CD14-positive monocyte (primary cell): ENCODE results near the gene HECTD4. TPM values are rescaled to one million over a fixed set of nuclear protein-coding genes. Genes with fewer than 3 reads are reported as not detected.

Experiments
- DNase-seq, 3 donors: peaks; one replicate each; pipeline ENCODE4 v3.0.0-alpha.2; 2011 to 2022
- H2AFZ ChIP-seq: 2 replicates; pipeline ENCODE4 v1.6.0; 2012; ENCODE audit warnings: mild to moderate bottlenecking, low read depth, low read length, inconsistent platforms; ENCODE audit not compliant: insufficient read depth, poor library complexity, severe bottlenecking
- H3K27ac ChIP-seq, 2 donors: 1 replicate in 1 of 2; 2 replicates in 1 of 2; pipeline ENCODE4 v1.5.1; 2012 to 2013; ENCODE audit warnings: low read length in 2 of 2, control low read depth in 1 of 2, inconsistent platforms in 1 of 2, low read depth in 1 of 2, mild to moderate bottlenecking in 1 of 2
- H3K27me3 ChIP-seq, 2 donors: one replicate each; pipeline versions ENCODE4 v1.6.0 to v1.6.1; 2011 to 2013; ENCODE audit warnings: low read length in 2 of 2; ENCODE audit not compliant: control insufficient read depth in 2 of 2, insufficient read depth in 2 of 2
- H3K36me3 ChIP-seq, 2 donors: replicated peaks in 1 of 2; 1 replicate in 1 of 2; 2 replicates in 1 of 2; pipeline versions ENCODE4 v1.5.1 to v1.6.1; 2012 to 2013; ENCODE audit warnings: low read length in 2 of 2, control low read depth in 1 of 2, inconsistent platforms in 1 of 2, mild to moderate bottlenecking in 1 of 2; ENCODE audit not compliant: insufficient read depth in 2 of 2, control insufficient read depth in 1 of 2
- H3K4me1 ChIP-seq, 2 donors: 1 replicate in 1 of 2; 2 replicates in 1 of 2; pipeline versions ENCODE4 v1.5.1 to v1.6.1; 2012 to 2013; ENCODE audit warnings: low read length in 2 of 2, control low read depth in 1 of 2, inconsistent platforms in 1 of 2, mild to moderate bottlenecking in 1 of 2, moderate library complexity in 1 of 2; ENCODE audit not compliant: insufficient read depth in 2 of 2, control insufficient read depth in 1 of 2
- H3K4me2 ChIP-seq: replicated peaks from 2 replicates; pipeline ENCODE3; 2012; ENCODE audit warnings: low read length, moderate library complexity, mild to moderate bottlenecking; ENCODE audit not compliant: poor library complexity, severe bottlenecking; ENCODE audit errors: extremely low read depth
- H3K4me3 ChIP-seq, 3 experiments: fragments of 200-600 bp in 1 of 3; sonication (generic) in 1 of 3; replicated peaks in 1 of 3; 1 replicate in 2 of 3; 2 replicates in 1 of 3; pipeline ENCODE4 v1.5.1; 2011 to 2013; ENCODE audit warnings: low read length in 3 of 3, mild to moderate bottlenecking in 3 of 3, control low read depth in 2 of 3, low read depth in 2 of 3, inconsistent platforms in 1 of 3, moderate library complexity in 1 of 3
- H3K79me2 ChIP-seq: 2 replicates; pipeline ENCODE4 v1.6.0; 2012; ENCODE audit warnings: mild to moderate bottlenecking, control low read depth, inconsistent platforms, low read length, moderate library complexity; ENCODE audit not compliant: insufficient read depth
- H3K9ac ChIP-seq: 2 replicates; pipeline ENCODE4 v1.6.0; 2017; ENCODE audit warnings: low read length, mild to moderate bottlenecking; ENCODE audit not compliant: insufficient read depth, poor library complexity, severe bottlenecking
- H3K9me3 ChIP-seq, 2 donors: replicated peaks in 1 of 2; 1 replicate in 1 of 2; 2 replicates in 1 of 2; pipeline versions ENCODE4 v1.5.1 to v1.6.1; 2012 to 2013; ENCODE audit warnings: low read length in 2 of 2, control low read depth in 1 of 2; ENCODE audit not compliant: control insufficient read depth in 1 of 2, insufficient read depth in 1 of 2
- H4K20me1 ChIP-seq: 2 replicates; pipeline ENCODE4 v1.6.0; 2012; ENCODE audit warnings: mild to moderate bottlenecking, low read length, control low read depth, moderate library complexity; ENCODE audit not compliant: insufficient read depth
- H3K27ac Mint-ChIP-seq, 7 donors: one replicate each; pipeline ENCODE4 v1.8.0; 2020; ENCODE audit warnings: mild to moderate bottlenecking in 7 of 7, mixed read lengths in 7 of 7, moderate library complexity in 6 of 7, inconsistent platforms in 2 of 7
- H3K27me3 Mint-ChIP-seq, 3 donors: one replicate each; pipeline ENCODE4 v1.8.0; 2021 to 2022; ENCODE audit warnings: low read depth in 3 of 3, mild to moderate bottlenecking in 3 of 3, mixed read lengths in 3 of 3, moderate library complexity in 3 of 3, inconsistent platforms in 1 of 3
- H3K36me3 Mint-ChIP-seq, 2 donors: one replicate each; pipeline ENCODE4 v1.8.0; 2020; ENCODE audit warnings: mixed read lengths in 2 of 2, inconsistent platforms in 1 of 2, mild to moderate bottlenecking in 1 of 2
- H3K4me1 Mint-ChIP-seq: one replicate; pipeline ENCODE4 v1.8.0; 2020; ENCODE audit warnings: mild to moderate bottlenecking, mixed read lengths
- H3K4me3 Mint-ChIP-seq, 2 donors: one replicate each; pipeline ENCODE4 v1.8.0; 2020; ENCODE audit warnings: mild to moderate bottlenecking in 2 of 2, mixed read lengths in 2 of 2, moderate library complexity in 1 of 2
- H3K9me3 Mint-ChIP-seq, 7 donors: one replicate each; pipeline ENCODE4 v1.8.0; 2020 to 2022; ENCODE audit warnings: mixed read lengths in 7 of 7, mild to moderate bottlenecking in 6 of 7, moderate library complexity in 6 of 7, inconsistent platforms in 2 of 7
- CTCF ChIP-seq: fragments of 200-600 bp; IDR thresholded peaks from one replicate; pipeline ENCODE4 v1.8.0; 2022; ENCODE audit warnings: antibody characterized with exemption, mild to moderate bottlenecking
- WGBS: methylation state at CpG from one replicate; pipeline ENCODE4 v1.1.5; 2013; ENCODE audit warnings: missing lambda C conversion rate; ENCODE audit not compliant: insufficient coverage; 5-methylcytosine and 5-hydroxymethylcytosine counted together
- intact Hi-C, 2 donors: fragments of 100-400 bp; cut with micrococcal nuclease; formaldehyde crosslinking; loops; one replicate each; pipeline versions ENCODE4 v1.15.0 to v1.15.1; 2023
- polyA plus RNA-seq, 3 donors: library from polyadenylated mRNA; depleted of rRNA in 1 of 3; unstranded in 2 of 3; stranded (reverse) in 1 of 3; fragments of 300-500 nt in 2 of 3; fragments of >200 nt in 1 of 3; fragmentation: Illumina TruSeq in 2 of 3; gene quantifications; 1 replicate in 2 of 3; 2 replicates in 1 of 3; pipeline ENCODE4 v1.2.3, GENCODE V29; 2012 to 2021

HECTD4 gene
- polyA plus RNA-seq, 3 donors = 0.73 to 18.3 (median 2.4) TPM

GRCh38 chr12:112219195-112219594 is 163.0 kb downstream of the HECTD4 start:
- Histone ChIP-seq H3K27ac (no peak overlapping the region), H3K9me3 (no peaks in the 10 kb centered on the region), H3K4me3 (no peak overlapping the region), H3K36me3 (peaks cover 31 to 69% of the 10 kb centered on the region in 2 donors), H4K20me1 (no peaks in the 10 kb centered on the region), H3K9ac (no peak overlapping the region), H3K79me2 (no peaks in the 10 kb centered on the region), H3K27me3 (no peaks in the 10 kb centered on the region), H2AFZ (no peak overlapping the region), H3K4me2 (no peak overlapping the region), H3K4me1 (no peaks in the 10 kb centered on the region)
- Mint-ChIP-seq H3K4me1 (no peaks in the 10 kb centered on the region), H3K27ac (no peak overlapping the region), H3K27me3 (peaks cover 0 to 3% (median 0%) of the 10 kb centered on the region in 3 donors), H3K4me3 (no peak overlapping the region), H3K36me3 (peaks cover 57 to 67% of the 10 kb centered on the region in 2 donors), H3K9me3 (no peaks in the 10 kb centered on the region)
- WGBS = 95% methylated on average over 5 of the region's 11 CpGs
- TF ChIP-seq CTCF = no peak
- DNase-seq = no peak
- intact Hi-C loops = no loop called here

GRCh38 chr12:112218150-112218549 is 164.1 kb downstream of the HECTD4 start:
- no peaks in the 10 kb centered on the region for H4K20me1 ChIP-seq
- no peaks in the 10 kb centered on the region for H3K4me1 ChIP-seq
- Mint-ChIP-seq H3K4me3 (no peak overlapping the region), H3K4me1 (no peaks in the 10 kb centered on the region), H3K27ac (no peak overlapping the region), H3K27me3 (peaks cover 0 to 3% (median 0%) of the 10 kb centered on the region in 3 donors), H3K9me3 (no peaks in the 10 kb centered on the region), H3K36me3 (peaks cover 54 to 63% of the 10 kb centered on the region in 2 donors)
- no peaks in the 10 kb centered on the region for H3K27me3 ChIP-seq
- no peak for TF ChIP-seq CTCF
- no peak overlapping the region for H2AFZ ChIP-seq
- no peak overlapping the region for H3K4me3 ChIP-seq
- H3K79me2 ChIP-seq = no peaks in the 10 kb centered on the region
- no peak overlapping the region for H3K4me2 ChIP-seq
- no peak overlapping the region for H3K27ac ChIP-seq
- no peak overlapping the region for H3K9ac ChIP-seq
- peaks cover 33 to 66% of the 10 kb centered on the region in 2 donors for H3K36me3 ChIP-seq
- intact Hi-C loops = no loop called here
- WGBS = no CpG with 5 or more reads among the region's 3 CpGs
- no peaks in the 10 kb centered on the region for H3K9me3 ChIP-seq
- DNase-seq = no peak
